HepG2 (cell line): ENCODE results near the gene SPATC1L. TPM values are rescaled to one million over a fixed set of nuclear protein-coding genes. Genes with fewer than 3 reads are reported as not detected.

Experiments
- ATAC-seq: fragments of 200-7000 bp; cut with Tn5 transposase; 3 replicates; pipeline ENCODE4 v1.9.1; 2020; ENCODE audit warnings: mild to moderate bottlenecking, moderate library complexity
- BruUV-seq: library from RNA; stranded (reverse); fragments of 400-500 nt; replicated peaks from 2 replicates; lab custom pipeline; 2021; lab: Mats Ljungman, UMichigan
- CTCF ChIA-PET: fragments of 300-600 bp; formaldehyde crosslinking; extraction: SDS; loops from one replicate; lab custom pipeline; 2021; ENCODE audit warnings: low total read pairs, inconsistent platforms, low intra/inter-chr PET ratio; lab: Yijun Ruan, JAX
- POLR2A ChIA-PET: fragments of 350-600 bp; sonication (Branson Sonifier 250); formaldehyde crosslinking; loops from one replicate; lab custom pipeline; 2020; ENCODE audit warnings: antibody characterized with exemption, inconsistent platforms; lab: Yijun Ruan, JAX
- DNase-seq: peaks from one replicate; pipeline ENCODE4 v3.0.0-alpha.2; 2015; ENCODE audit warnings: low spot score
- FAIRE-seq: peaks from 3 replicates; lab custom pipeline; 2011; peaks lifted over from hg19 to GRCh38; lab: Jason Lieb, UNC
- H2AFZ ChIP-seq: one replicate; pipeline ENCODE4 v1.6.1; 2011; ENCODE audit warnings: low read length, inconsistent platforms
- H3K27ac ChIP-seq: fragments of 300-600 bp; 3 replicates; pipeline ENCODE4 v1.8.0; 2011; ENCODE audit warnings: mixed run types, mild to moderate bottlenecking, mixed read lengths, low read length, inconsistent platforms; ENCODE audit not compliant: insufficient read depth; ENCODE audit errors: extremely low read length
- H3K27me3 ChIP-seq, 2 experiments: fragments of 200-600 bp in 1 of 2; 2 replicates in 1 of 2; 3 replicates in 1 of 2; pipeline versions ENCODE4 v1.6.0 to v1.8.0; 2011; ENCODE audit warnings: low read length in 2 of 2, mild to moderate bottlenecking in 2 of 2, moderate library complexity in 2 of 2, inconsistent platforms in 1 of 2; ENCODE audit not compliant: insufficient read depth in 2 of 2, control insufficient read depth in 1 of 2
- H3K36me3 ChIP-seq, 2 experiments: fragments of 200-600 bp in 1 of 2; replicated peaks in 1 of 2; 2 replicates in 1 of 2; 3 replicates in 1 of 2; pipeline versions ENCODE4 v1.5.1 to v1.8.0; 2011; ENCODE audit warnings: low read length in 2 of 2, inconsistent platforms in 1 of 2; ENCODE audit not compliant: insufficient read depth in 2 of 2, control insufficient read depth in 1 of 2
- H3K4me1 ChIP-seq: 2 replicates; pipeline ENCODE4 v1.5.1; 2012; ENCODE audit warnings: low read length, inconsistent platforms; ENCODE audit not compliant: insufficient read depth
- H3K4me2 ChIP-seq: 2 replicates; pipeline ENCODE4 v1.6.0; 2011; ENCODE audit warnings: low read depth, low read length, inconsistent platforms
- H3K4me3 ChIP-seq, 3 experiments: fragments of 200-600 bp in 1 of 3; sonication (generic), shearing (Covaris generic) in 1 of 3; replicated peaks in 1 of 3; 2 replicates each; pipeline ENCODE4 v1.5.1; 2011 to 2016; ENCODE audit warnings: low read length in 3 of 3, inconsistent platforms in 2 of 3, low read depth in 2 of 3, mild to moderate bottlenecking in 2 of 3, control low read depth in 1 of 3, mixed read lengths in 1 of 3; ENCODE audit not compliant: insufficient read depth in 1 of 3
- H3K79me2 ChIP-seq: one replicate; pipeline ENCODE4 v1.6.1; 2011; ENCODE audit warnings: low read length, inconsistent platforms; ENCODE audit not compliant: insufficient read depth
- H3K9ac ChIP-seq: 2 replicates; pipeline ENCODE4 v1.6.0; 2011; ENCODE audit warnings: mild to moderate bottlenecking, low read depth, low read length, inconsistent platforms; ENCODE audit not compliant: insufficient read depth
- H3K9me3 ChIP-seq: 2 replicates; pipeline ENCODE4 v1.5.1; 2012; ENCODE audit warnings: mild to moderate bottlenecking, low read length
- H4K20me1 ChIP-seq: 2 replicates; pipeline ENCODE4 v1.6.0; 2011; ENCODE audit warnings: inconsistent platforms, mild to moderate bottlenecking, low read length, moderate library complexity; ENCODE audit not compliant: insufficient read depth
- AHR ChIP-seq: IDR thresholded peaks from 2 replicates; pipeline ENCODE4 v1.6.1; 2018; ENCODE audit warnings: missing genetic modification reagents, missing compliant biosample characterization
- ETV6 ChIP-seq: sonication (generic); formaldehyde crosslinking; conservative IDR thresholded peaks from 2 replicates; pipeline ENCODE4 v1.4.0; 2020; ENCODE audit warnings: missing genetic modification reagents
- SIX4 ChIP-seq: sonication (generic); formaldehyde crosslinking; IDR thresholded peaks from 2 replicates; pipeline ENCODE4 v1.4.0; 2020; ENCODE audit warnings: missing genetic modification reagents
- TIGD3 ChIP-seq: sonication (generic); formaldehyde crosslinking; IDR thresholded peaks from 2 replicates; pipeline ENCODE4 v1.5.1; 2020; ENCODE audit warnings: mild to moderate bottlenecking, missing genetic modification reagents, borderline replicate concordance
- ZNF101 ChIP-seq: sonication (generic); formaldehyde crosslinking; IDR thresholded peaks from 2 replicates; pipeline ENCODE4 v1.4.0; 2020; ENCODE audit warnings: mild to moderate bottlenecking, low read depth, missing genetic modification reagents, borderline replicate concordance
- ZNF550 ChIP-seq: sonication (generic); formaldehyde crosslinking; IDR thresholded peaks from 2 replicates; pipeline ENCODE4 v1.4.0; 2020; ENCODE audit warnings: mild to moderate bottlenecking, missing genetic modification reagents, borderline replicate concordance
- ZSCAN12 ChIP-seq: sonication (generic); formaldehyde crosslinking; IDR thresholded peaks from 2 replicates; pipeline ENCODE4 v1.9.0; 2021; ENCODE audit warnings: mild to moderate bottlenecking, missing genetic modification reagents
- WGBS: methylation state at CpG from one replicate; pipeline ENCODE4 v1.1.6; 2017; ENCODE audit warnings: low lambda C conversion rate; 5-methylcytosine and 5-hydroxymethylcytosine counted together
- in situ Hi-C: cut with HindIII; loops from 2 replicates; pipeline ENCODE4 v1.10.0; 2017; ENCODE audit warnings: low pct_unique_long_range_greater_than_20kb; ENCODE audit not compliant: extremely low pct_ligation_motif_present
- intact Hi-C: fragments of 100-400 bp; cut with micrococcal nuclease; formaldehyde crosslinking; loops from one replicate; pipeline ENCODE4 v1.10.0; 2022; ENCODE audit not compliant: unreplicated experiment
- polyA plus RNA-seq, 8 experiments: library from polyadenylated mRNA; depleted of rRNA in 3 of 8; stranded (reverse) in 7 of 8; unstranded in 1 of 8; fragments of >200 nt; fragmentation: Illumina TruSeq in 4 of 8; extraction: Trizol in 4 of 8; gene quantifications; 2 replicates each; pipeline versions ENCODE4 v1.2.1 to v1.2.3, GENCODE V29; 2011 to 2016; ENCODE audit warnings: low read depth in 4 of 8, missing spikeins in 1 of 8, mixed read lengths in 1 of 8; ENCODE audit not compliant: insufficient read depth in 1 of 8
- total RNA-seq, 5 experiments: library from RNA; depleted of rRNA; stranded (reverse); fragments of >200 nt; fragmentation: Illumina TruSeq; extraction: Trizol; gene quantifications; 2 replicates each; pipeline ENCODE4 v1.2.3, GENCODE V29; 2016; ENCODE audit warnings: low read depth in 1 of 5

SPATC1L gene
- total and polyA plus RNA-seq, 2 of the 13 experiments (the other 11 are each of a cell fraction or from before 2014, with no cell fraction given), result 1.4 to 3.3 TPM

- H3K4me3 ChIP-seq, result no peak overlapping the region
- H3K9ac ChIP-seq, result no peak overlapping the region
- H3K27me3 ChIP-seq, result peaks cover 1 to 20% of the 10 kb centered on the region in 2 experiments; a peak in 2 of 5 replicates
- no peaks in the 10 kb centered on the region for H4K20me1 ChIP-seq
- no peak overlapping the region for H2AFZ ChIP-seq
- no peak overlapping the region for H3K4me2 ChIP-seq
- ChIA-PET POLR2A (no interaction called here), CTCF (no interaction called here)
- no peak for ATAC-seq
- DNase-seq, result no peak
- no peak overlapping the region for H3K27ac ChIP-seq
- intact Hi-C loops (no loop called here), in situ Hi-C loops (no loop called here)
- TF ChIP-seq SIX4 (CRISPR knock-in tag) (no peak), TIGD3 (CRISPR knock-in tag) (no peak), ZNF101 (CRISPR knock-in tag) (no peak), ETV6 (CRISPR knock-in tag) (no peak), ZNF550 (CRISPR knock-in tag) (no peak), ZSCAN12 (CRISPR knock-in tag) (no peak), AHR (no peak)
- H3K9me3 ChIP-seq, result peaks cover 11% of the 10 kb centered on the region
- FAIRE-seq, result no peak
- H3K79me2 ChIP-seq, result no peaks in the 10 kb centered on the region
- H3K4me1 ChIP-seq, result no peaks in the 10 kb centered on the region
- no TSS peak for BruUV-seq
- H3K36me3 ChIP-seq, result no peaks in the 10 kb centered on the region
- WGBS, result 50% methylated on average over 2 of the region's 12 CpGs
Measured at GRCh38 chr21:46111193-46111571, 73.1 kb downstream of the SPATC1L start.

Other genes with a start within 250 kb of the SPATC1L start
- gene COL6A1, start 202.7 kb downstream of the SPATC1L start, total RNA-seq (2016; rRNA removed; fragmentation: Illumina TruSeq; extraction: Trizol), result 0.46 and 3.1 TPM in 2 replicates
- gene COL6A1, start 202.7 kb downstream of the SPATC1L start, polyA plus RNA-seq (2011; rRNA removed), result 4.8 and 9.8 TPM in 2 replicates
- gene COL6A2, start 86.3 kb downstream of the SPATC1L start, total RNA-seq (2016; rRNA removed; fragmentation: Illumina TruSeq; extraction: Trizol), result 0.07 and 0.14 TPM in 2 replicates
- gene COL6A2, start 86.3 kb downstream of the SPATC1L start, polyA plus RNA-seq (2011; rRNA removed), result 0.41 and 1.6 TPM in 2 replicates
- 78.5 and 105 TPM in 2 replicates for gene FTCD, start 28.9 kb downstream of the SPATC1L start, total RNA-seq (2016; rRNA removed; fragmentation: Illumina TruSeq; extraction: Trizol)
- gene FTCD, start 28.9 kb downstream of the SPATC1L start, polyA plus RNA-seq (2011; rRNA removed), result 75.7 and 112 TPM in 2 replicates
- gene LSS, start 44.3 kb upstream of the SPATC1L start, total RNA-seq (2016; rRNA removed; fragmentation: Illumina TruSeq; extraction: Trizol), result 73.5 and 113 TPM in 2 replicates
- 72.6 and 182 TPM in 2 replicates for gene LSS, start 44.3 kb upstream of the SPATC1L start, polyA plus RNA-seq (2011; rRNA removed)
- 54.7 and 63.5 TPM in 2 replicates for gene MCM3AP, start 101.2 kb upstream of the SPATC1L start, total RNA-seq (2016; rRNA removed; fragmentation: Illumina TruSeq; extraction: Trizol)
- gene MCM3AP, start 101.2 kb upstream of the SPATC1L start, polyA plus RNA-seq (2011; rRNA removed), result 27.0 and 31.6 TPM in 2 replicates
- gene YBEY, start 101.9 kb upstream of the SPATC1L start, total RNA-seq (2016; rRNA removed; fragmentation: Illumina TruSeq; extraction: Trizol), result 6.5 and 8.9 TPM in 2 replicates
- 8.3 and 8.9 TPM in 2 replicates for gene YBEY, start 101.9 kb upstream of the SPATC1L start, polyA plus RNA-seq (2011; rRNA removed)
- 3.3 and 6.8 TPM in 2 replicates for gene C21orf58, start 139.4 kb upstream of the SPATC1L start, total RNA-seq (2016; rRNA removed; fragmentation: Illumina TruSeq; extraction: Trizol)
- 3.2 and 3.5 TPM in 2 replicates for gene C21orf58, start 139.4 kb upstream of the SPATC1L start, polyA plus RNA-seq (2011; rRNA removed)
- 12.2 and 12.4 TPM in 2 replicates for gene PCNT, start 139.7 kb upstream of the SPATC1L start, total RNA-seq (2016; rRNA removed; fragmentation: Illumina TruSeq; extraction: Trizol)
- 5.6 and 7.4 TPM in 2 replicates for gene PCNT, start 139.7 kb upstream of the SPATC1L start, polyA plus RNA-seq (2011; rRNA removed)